ENCODE results near the gene TIMM23B.
"Not testable (repeated sequence)": the region's sequence is repeated elsewhere in the genome, so short reads cannot be mapped to it uniquely, and the experiment has no call there.

The TIMM23B gene

GRCh38 chr10:49987207-49987606 lies 45.4 kb downstream of the TIMM23B start:
- not testable (repeated sequence) for DNase-seq

- not testable (repeated sequence) for DNase-seq
These were observed 46.5 kb downstream of the TIMM23B start, which contains the start of gene AGAP6 for GRCh38 chr10:49988376-49988775. Gene AGAP6, plus strand, starts transcription at chr10:49988406. Its CDS starts 310 bp downstream, at chr10:49988716.

DNA sequence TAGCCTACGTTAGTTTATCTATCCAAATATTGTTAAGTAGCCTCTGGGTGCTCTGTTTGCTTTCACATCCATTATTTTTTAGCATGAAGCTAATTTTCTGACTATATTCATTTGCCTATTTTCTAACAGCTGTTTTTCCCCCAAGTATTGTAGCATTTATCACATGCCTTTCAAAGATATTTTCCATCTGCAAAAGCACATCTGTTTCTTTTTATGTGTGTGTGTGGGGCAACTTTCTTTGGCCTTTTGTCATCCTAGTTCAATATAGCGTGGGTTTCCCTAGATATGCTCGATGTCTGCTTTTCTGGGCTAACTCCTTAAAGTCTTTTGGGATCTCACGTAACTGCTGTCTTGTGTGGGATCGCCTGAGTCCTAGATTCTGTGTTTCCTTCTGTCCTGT lies 53.5 kb downstream of the TIMM23B start:
- DNase-seq = not testable (repeated sequence)

- DNase-seq = peak; percentile 1
These were observed 72.2 kb downstream of the TIMM23B start for GRCh38 chr10:50014024-50014423.

- DNase-seq = not testable (repeated sequence)
These were observed 73.9 kb downstream of the TIMM23B start for GRCh38 chr10:50015596-50016220.

DNA sequence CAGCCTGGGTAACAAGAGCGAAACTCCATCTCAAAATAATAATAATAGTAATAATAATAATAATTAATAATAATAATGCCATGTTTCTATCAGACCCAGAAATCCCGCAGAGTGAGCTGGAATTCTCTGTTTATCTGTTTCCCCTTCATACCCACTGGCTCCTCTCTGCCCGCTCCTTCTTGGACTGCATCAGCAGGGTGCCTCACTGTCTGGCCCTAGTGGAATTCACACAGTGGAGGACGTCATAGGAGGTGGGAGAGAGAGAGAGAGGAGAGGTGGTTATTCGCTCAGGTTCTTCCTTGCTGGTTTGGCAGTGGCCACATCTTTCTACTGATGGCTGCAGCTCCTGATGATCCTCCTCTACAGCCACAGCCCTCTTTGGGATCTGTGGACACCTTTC lies 75.1 kb downstream of the TIMM23B start:
- not testable (repeated sequence) for DNase-seq

GRCh38 chr10:50017646-50018045 lies 75.8 kb downstream of the TIMM23B start:
- not testable (repeated sequence) for DNase-seq

GRCh38 chr10:50019279-50019678 lies 77.4 kb downstream of the TIMM23B start:
- not testable (repeated sequence) for DNase-seq

DNA sequence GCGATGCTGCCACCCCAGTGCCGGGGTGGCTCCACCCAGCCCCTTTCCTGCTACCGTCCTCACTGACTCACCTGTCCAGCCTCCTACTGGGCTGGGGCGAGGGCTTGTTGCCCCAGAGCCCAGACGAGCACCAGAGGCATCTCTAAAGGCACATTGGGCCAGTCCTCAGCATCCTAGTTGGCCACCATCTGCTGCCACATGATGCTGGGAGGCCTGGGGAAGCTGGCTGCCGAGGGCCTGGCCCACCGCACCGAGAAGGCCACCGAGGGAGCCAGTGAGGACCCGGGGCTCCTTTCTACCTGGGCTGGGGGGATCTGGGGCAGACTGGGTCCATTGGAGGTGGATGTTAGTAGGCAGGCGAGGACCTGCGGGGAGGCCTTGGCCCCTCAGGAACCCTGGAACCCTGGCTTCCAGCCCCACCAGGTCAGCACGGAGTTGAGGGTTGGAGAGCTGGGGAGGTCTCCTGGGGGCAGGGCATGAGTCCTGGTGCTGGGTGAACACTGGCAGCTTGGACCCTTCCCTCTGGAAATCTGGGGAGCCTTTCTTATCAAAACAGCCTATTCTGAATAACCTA lies 78.7 kb downstream of the TIMM23B start:
- DNase-seq = not testable (repeated sequence)

DNA sequence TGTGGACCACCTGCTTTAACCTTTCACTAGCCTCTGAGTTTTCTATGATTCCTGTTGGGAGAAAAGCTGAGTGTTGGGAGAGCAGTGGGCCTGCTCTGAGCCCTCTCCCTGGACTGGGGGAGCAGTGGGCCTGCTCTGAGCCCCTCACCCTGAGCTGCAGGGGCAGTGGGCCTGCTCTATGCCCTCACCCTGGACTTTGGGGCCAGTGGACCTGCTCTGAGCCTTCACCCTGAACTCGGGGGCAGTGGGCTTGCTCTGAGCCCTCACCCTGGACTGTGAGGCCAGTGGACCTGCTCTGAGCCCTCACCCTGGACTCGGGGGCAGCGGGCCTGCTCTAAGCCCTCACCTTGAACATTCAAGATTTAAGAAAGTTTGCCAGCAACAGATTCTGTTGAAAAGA lies 79.8 kb downstream of the TIMM23B start:
- DNase-seq = no peak
